SKM-1 treated with dmso at 0.1 percent for 144 hours (cell line): ENCODE data around the gene CCDC27.

Experiments used
- DNase-seq: peaks from one replicate; lab custom pipeline; 2025; ENCODE audit not compliant: unreplicated experiment; lab: John Stamatoyannopoulos, UW

The CCDC27 gene

GRCh38 chr1:3750741-3751140, 1.5 kb upstream of the CCDC27 start:
- no peak for DNase-seq

- no peak for DNase-seq
Observed at GRCh38 chr1:3753656-3754454, 1.6 kb downstream of the CCDC27 start.

GRCh38 chr1:3756394-3756793, 4.1 kb downstream of the CCDC27 start:
- DNase-seq: no peak

GRCh38 chr1:3759164-3759563, 6.9 kb downstream of the CCDC27 start:
- no peak for DNase-seq

- DNase-seq: no peak
Observed at GRCh38 chr1:3759796-3760195, 7.5 kb downstream of the CCDC27 start.

- no peak for DNase-seq
Observed at GRCh38 chr1:3761296-3762010, 9.2 kb downstream of the CCDC27 start.

- DNase-seq: no peak
Observed at GRCh38 chr1:3762151-3762872, 10.1 kb downstream of the CCDC27 start.

GRCh38 chr1:3762873-3763228, 10.6 kb downstream of the CCDC27 start:
- DNase-seq: no peak

- DNase-seq: no peak
Observed at GRCh38 chr1:3763351-3764125, 11.3 kb downstream of the CCDC27 start.

GRCh38 chr1:3767328-3767925, 15.2 kb downstream of the CCDC27 start:
- no peak for DNase-seq

- DNase-seq: no peak
Observed at GRCh38 chr1:3768811-3769390, 16.7 kb downstream of the CCDC27 start.

- DNase-seq: no peak
Observed at GRCh38 chr1:3770047-3770765, 18.0 kb downstream of the CCDC27 start.

GRCh38 chr1:3771108-3772026, 19.1 kb downstream of the CCDC27 start:
- DNase-seq: no peak

GRCh38 chr1:3772027-3772714, 19.9 kb downstream of the CCDC27 start:
- peak; percentile 60 for DNase-seq

- DNase-seq: no peak
Observed at GRCh38 chr1:3772715-3773571, 20.7 kb downstream of the CCDC27 start, which contains the start of gene SMIM1. Gene SMIM1 (plus strand): TSS chr1:3772749. CDS start chr1:3775374, 2,625 bp downstream.

GRCh38 chr1:3773572-3774275, 21.5 kb downstream of the CCDC27 start:
- no peak for DNase-seq
